GM12892 (cell line): ENCODE measurements around the gene SHBG.

Experiments used
- DNase-seq: peaks from one replicate; pipeline ENCODE4 v3.0.0; 2011; ENCODE audit not compliant: insufficient read length
- FAIRE-seq: peaks from 2 replicates; lab custom pipeline; 2011; peaks lifted over from hg19 to GRCh38; lab: Jason Lieb, UNC
- POLR2A ChIP-seq: IDR thresholded peaks from 2 replicates; pipeline ENCODE4 v1.6.1; 2011; ENCODE audit warnings: low read depth, low read length, control low read depth
- POLR2AphosphoS5 ChIP-seq: IDR thresholded peaks from 2 replicates; pipeline ENCODE4 v1.6.1; 2011; ENCODE audit warnings: low read depth, low read length, control low read depth
- TAF1 ChIP-seq: IDR thresholded peaks from 2 replicates; pipeline ENCODE4 v1.6.1; 2011; ENCODE audit warnings: low read depth, mild to moderate bottlenecking, control low read depth, low read length, borderline replicate concordance

SHBG gene

DNA sequence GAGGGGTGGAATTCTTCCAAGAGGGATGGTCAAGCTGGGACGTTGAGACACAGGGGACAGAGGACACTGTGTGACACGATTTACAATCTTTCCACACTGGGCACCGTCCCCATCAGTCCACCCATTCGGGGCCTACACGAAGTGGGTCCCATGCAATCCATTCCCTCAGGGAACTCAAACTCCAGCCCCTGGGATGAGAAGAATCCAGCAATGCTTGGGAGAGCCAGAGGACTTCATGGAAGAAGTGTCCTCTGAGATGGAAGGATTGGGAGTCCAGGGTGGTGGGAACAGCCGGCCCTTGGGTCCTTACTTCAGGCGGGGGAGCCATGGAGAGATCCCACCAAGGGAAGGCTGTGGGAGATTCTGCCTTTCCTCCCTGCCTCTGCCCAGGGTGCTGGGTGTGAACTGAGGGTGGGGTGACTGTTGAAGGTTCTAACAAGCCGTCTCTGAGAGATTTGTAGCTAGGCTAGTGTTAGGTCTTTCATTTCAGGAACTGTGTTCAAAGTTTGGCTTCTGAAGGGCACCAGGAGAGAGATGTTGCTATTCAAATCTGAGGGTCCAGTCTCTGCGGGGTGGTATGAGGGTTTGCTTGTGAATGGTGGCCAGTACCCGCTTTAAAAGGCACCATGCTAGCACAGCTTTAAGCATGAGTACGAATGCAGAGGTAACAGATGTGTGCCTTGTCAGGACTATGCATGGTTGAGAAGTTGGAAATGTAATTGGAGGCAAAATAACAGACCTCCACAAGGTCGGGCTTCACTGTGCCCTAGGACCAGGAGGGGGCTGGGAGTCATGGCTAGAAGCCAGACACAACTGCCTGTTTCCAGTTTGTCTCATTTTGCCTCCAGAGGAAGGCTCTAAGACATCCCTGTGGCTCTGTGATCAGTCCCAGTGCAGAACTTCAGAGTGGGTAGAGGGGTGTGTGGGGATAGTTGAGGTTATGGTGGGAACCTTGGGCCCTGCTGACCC lies 22.7 kb downstream of the SHBG start:
- DNase-seq (no peak), FAIRE-seq (no peak)
- TF ChIP-seq POLR2A = no peak
- no peak for TF ChIP-seq TAF1
- TF ChIP-seq POLR2AphosphoS5 = no peak

DNA sequence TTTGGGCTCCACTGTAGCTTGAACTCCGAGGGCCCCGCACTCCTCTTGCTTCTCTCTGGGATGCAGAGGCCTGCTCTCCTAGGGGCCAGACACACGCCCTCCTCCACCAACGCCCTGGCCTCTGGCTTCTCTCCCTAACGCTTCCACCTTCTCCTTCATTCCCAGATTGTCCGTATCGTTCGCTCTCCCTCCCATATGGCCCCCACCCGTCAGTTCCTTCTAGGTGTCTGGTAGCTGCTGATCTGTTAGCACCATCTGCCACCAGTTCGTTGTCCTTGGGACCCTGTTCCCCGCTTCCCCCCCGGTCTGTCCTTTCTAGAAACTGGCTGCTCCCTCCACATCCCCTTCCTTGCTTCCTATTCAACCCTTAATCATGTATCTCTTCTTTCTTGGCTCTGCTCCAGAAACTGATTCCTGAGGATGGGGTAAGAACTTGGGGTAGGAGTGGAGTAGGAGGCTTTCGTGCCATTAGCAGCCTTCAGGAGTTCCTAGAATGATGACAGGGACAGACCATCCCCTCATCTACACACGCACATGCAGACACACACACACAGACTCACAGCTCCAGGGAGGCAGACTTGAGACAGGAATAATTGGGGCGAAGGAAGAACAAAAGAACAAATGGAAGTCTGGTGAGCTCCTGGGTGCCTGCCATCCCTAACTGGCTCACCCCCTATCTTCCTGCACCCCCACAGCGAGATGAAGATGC lies 25.1 kb downstream of the SHBG start:
- TF ChIP-seq POLR2AphosphoS5 (no peak), POLR2A (no peak), TAF1 (no peak)
- DNase-seq (no peak), FAIRE-seq (no peak)

DNA sequence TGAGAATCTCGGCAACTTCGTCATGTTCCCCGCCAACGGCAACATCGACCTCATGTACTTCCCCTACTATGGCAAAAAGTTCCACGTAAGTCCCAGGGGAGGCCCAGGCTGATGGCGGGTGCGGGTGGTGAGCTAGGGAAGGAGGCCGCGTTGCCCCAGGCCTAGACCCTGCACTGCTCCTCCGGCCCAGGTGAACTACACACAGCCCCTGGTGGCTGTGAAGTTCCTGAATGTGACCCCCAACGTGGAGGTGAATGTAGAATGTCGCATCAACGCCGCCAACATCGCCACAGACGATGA lies 25.6 kb downstream of the SHBG start:
- no peak for DNase-seq
- no peak for TF ChIP-seq TAF1
- no peak for TF ChIP-seq POLR2AphosphoS5
- TF ChIP-seq POLR2A = no peak
- peak; percentile 90 for FAIRE-seq

DNA sequence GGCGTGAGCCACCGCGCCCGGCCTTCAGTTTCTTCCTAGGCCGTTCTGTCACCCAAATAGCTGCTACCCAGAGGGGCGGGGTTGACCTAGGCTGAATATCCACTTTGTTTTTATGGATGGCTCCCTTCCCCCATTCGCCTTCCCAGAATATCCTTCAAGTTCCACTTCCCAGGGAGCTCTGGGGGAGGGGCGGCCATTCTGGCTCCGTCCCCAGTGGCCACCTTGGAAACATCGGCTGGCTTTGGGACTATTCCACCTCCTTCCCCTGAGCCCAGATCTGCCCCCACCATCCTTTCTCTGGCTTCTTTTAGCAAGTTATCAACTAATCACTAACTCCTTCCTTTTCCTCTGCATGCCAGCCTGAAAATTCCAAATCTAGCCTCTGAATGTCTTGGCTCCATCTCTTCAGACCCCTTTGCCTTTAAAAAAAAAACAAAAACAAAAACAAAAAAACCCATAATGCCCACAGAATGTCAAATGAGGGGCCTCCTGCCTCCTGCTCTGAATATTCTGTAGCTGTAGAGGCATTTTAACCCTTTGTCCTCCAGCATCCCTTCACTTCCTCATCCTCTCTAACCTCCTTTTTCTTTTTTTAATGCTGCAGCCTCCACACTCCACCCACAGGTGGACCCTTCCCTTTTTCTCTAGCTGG lies 27.1 kb downstream of the SHBG start:
- TF ChIP-seq POLR2A (no peak), POLR2AphosphoS5 (no peak), TAF1 (no peak)
- DNase-seq (no peak), FAIRE-seq (no peak)

DNA sequence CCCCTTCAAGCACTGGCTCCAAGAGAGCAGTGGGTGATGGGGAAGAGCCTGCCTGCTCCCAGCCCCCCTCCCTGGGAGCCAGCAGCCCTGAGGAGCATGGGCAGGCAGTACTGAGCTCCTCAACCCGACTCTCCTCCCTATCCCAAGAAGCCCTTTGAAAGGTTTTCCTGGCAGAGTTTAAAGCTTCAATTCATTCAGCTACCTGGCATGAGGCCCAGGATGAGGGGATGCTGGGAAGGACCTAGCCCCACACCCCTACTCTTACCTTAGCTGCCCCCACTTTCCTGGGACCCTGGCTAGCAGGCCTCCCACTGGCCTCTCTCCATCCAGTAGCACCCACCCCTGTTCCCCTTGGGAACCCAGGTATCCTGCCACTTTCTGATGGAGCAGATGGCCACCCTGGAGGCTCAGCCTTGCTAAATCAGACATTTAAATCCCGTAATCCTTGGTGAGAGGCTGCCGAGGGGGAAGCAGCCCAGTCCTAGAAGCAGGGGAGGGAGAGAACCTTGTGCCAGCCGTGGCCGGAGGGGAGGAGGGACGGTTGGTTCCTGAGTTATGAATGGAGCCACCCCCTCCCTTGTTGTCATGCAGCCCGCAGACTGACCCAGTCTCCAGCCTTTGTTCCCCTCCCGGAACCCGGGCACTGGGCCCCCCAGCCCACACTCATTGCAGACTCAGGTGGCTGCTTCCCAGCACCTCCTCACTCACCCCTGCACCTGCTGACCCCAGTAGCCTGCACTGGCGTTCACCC lies 37.9 kb downstream of the SHBG start:
- DNase-seq = no peak
- TF ChIP-seq POLR2AphosphoS5 = no peak; the same call in 1 of the 2 replicates
- TF ChIP-seq POLR2A = 0 out of 2 replicates have a peak, but pooled peaks have one; percentile 15
- no peak for FAIRE-seq

DNA sequence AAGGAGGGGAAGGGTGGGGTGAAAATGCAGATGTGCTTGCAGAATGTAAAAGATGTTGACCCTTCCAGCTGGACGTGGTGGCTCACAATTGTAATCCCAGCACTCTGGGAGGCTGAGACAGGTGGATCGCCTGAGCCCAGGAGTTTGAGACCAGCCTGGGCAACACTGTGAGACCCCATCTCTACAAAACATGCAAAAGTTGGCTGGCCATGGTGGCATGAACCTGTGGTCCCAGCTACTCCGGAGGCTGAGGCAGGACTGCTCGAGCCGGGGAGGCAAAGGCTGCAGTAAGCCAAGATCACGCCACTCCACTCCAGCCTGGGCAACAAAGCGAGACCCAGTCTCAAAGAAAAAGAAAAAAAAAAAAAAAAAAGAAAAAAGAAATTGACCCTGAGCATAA lies 38.5 kb downstream of the SHBG start:
- no peak for TF ChIP-seq TAF1
- no peak for TF ChIP-seq POLR2AphosphoS5
- TF ChIP-seq POLR2A = no peak
- no peak for DNase-seq
- no peak for FAIRE-seq

DNA sequence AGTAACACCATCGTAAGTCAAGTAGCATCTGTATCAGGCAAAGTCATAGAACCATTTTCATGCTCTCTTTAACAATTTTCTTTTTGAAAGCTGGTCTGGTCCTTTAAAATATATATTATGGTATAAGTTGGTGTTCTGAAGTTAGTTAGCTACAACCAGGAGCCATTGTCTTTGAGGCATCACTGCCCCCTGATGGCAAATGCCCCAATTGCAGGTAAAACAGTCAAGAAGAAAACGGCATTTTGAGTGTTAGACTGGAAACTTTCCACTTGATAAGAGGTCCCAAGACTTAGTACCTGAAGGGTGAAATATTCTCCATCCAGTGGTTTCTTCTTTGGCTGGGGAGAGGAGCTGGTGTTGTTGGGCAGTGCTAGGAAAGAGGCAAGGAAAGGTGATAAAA lies 43.3 kb downstream of the SHBG start:
- TF ChIP-seq POLR2AphosphoS5 (no peak), POLR2A (no peak), TAF1 (no peak)
- DNase-seq (no peak), FAIRE-seq (no peak)

DNA sequence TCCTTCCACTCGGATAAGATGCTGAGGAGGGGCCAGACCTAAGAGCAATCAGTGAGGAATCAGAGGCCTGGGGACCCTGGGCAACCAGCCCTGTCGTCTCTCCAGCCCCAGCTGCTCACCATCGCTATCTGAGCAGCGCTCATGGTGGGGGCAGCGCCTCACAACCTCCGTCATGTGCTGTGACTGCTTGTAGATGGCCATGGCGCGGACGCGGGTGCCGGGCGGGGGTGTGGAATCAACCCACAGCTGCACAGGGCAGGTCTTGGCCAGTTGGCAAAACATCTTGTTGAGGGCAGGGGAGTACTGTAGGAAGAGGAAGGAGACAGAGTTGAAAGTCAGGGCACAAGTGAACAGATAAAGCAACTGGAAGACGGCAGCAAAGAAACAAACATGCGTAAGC lies 45.0 kb downstream of the SHBG start:
- FAIRE-seq (no peak), DNase-seq (no peak)
- no peak for TF ChIP-seq TAF1
- TF ChIP-seq POLR2AphosphoS5 = no peak
- TF ChIP-seq POLR2A = no peak

DNA sequence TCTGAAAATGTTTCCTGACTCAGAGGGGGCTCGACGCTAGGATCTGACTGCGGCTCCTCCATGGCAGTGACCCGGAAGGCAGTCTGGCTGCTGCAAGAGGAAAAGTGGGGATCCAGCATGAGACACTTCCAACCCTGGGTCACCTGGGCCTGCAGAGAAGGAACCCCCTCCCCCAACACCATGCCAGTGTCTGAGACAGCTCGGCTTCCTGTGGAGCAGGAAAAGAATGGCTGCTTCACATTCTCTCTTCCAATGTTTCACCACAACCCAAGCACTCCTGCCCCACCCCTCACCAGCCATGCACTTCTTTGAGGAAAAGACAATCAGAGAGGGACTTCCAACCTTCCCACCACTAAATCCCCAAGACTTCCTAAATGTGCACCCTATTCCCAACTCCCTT lies 46.6 kb downstream of the SHBG start:
- TF ChIP-seq TAF1 (no peak), POLR2A (no peak), POLR2AphosphoS5 (no peak)
- DNase-seq (no peak), FAIRE-seq (no peak)

DNA sequence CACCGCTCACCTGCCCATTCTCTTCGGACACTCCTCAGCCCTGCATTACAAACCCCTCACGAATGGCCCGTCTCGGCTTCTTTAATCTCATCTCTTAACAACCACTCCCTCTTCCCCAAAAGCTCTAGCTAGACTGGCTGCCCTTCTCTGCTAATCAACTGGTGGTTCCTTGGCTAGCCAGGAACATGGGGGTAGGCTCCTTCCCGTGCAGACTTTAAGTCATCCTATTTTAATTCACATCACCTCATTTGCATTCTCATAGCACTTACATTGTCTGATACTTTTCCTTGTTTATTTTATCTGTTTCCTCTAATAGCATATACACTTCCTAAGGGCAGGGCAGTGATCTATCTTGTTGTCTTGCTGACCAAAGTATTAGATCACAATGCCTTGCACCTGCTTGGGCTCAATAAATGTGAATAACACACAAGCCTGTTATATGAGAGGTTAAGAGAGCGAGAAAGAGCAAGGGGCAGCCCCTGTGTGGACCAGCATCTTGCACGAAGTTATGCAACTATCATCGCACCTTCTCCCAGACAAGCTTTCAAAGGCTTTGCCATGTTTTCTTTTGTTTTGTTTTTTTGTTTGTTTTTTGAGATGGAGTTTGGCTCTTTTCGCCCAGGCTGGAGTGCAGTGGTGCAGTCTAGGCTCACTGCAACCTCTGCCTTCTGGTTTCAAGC lies 47.6 kb downstream of the SHBG start:
- TF ChIP-seq POLR2AphosphoS5 (no peak), POLR2A (no peak), TAF1 (no peak)
- no peak for FAIRE-seq
- DNase-seq = no peak
